ENCODE measurements around the gene SEC14L1.
A peak's percentile ranks its signal among the peaks of the same experiment; 100 is the strongest.

The SEC14L1 gene

DNA sequence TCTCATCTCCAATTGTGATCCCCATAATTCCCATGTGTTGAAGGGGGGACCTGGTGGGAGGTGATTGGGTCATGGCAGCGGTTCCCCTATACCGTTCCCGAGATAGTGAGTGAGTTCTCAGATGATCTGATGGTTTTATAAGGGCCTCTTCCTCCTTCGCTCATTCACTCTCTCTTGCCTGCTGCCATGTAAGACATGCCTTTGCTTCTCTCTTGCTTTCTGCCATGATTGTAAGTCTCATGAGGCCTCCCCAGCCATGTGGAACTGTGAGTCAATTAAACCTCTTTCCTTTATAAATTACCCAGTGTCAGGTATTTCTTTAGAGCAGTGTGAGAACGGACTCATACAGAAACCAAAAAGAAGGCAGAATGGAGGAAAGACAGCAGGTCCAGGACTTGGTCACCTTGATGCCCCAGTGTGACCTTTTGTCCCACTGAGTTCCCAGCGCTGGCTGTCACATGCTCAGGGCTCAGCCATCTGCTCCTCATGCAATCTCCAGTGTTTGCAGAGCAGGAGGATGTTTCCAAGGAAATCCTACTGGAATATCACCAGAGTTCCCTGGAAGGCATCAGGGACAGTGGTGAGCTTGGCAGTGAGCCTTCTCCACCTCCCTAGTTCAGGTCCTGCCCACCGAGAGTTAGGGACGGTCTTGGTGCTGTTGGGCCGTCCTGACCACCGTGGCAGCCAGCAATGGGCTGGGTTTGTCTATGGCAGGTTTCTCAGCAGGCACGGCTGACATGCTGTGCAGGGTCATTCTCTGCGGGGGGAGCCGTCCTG, 96.7 kb downstream of the SEC14L1 start:
- ChIA-PET POLR2A (no interaction called here), CTCF (interaction anchor here (1.0 to 2.6 kb wide), 4 partner anchors 10 to 181 kb away, joined by 3 to 10 read pairs (median 6); no protein-coding TSS in a partner anchor)
- TF ChIP-seq, protein P1, sequence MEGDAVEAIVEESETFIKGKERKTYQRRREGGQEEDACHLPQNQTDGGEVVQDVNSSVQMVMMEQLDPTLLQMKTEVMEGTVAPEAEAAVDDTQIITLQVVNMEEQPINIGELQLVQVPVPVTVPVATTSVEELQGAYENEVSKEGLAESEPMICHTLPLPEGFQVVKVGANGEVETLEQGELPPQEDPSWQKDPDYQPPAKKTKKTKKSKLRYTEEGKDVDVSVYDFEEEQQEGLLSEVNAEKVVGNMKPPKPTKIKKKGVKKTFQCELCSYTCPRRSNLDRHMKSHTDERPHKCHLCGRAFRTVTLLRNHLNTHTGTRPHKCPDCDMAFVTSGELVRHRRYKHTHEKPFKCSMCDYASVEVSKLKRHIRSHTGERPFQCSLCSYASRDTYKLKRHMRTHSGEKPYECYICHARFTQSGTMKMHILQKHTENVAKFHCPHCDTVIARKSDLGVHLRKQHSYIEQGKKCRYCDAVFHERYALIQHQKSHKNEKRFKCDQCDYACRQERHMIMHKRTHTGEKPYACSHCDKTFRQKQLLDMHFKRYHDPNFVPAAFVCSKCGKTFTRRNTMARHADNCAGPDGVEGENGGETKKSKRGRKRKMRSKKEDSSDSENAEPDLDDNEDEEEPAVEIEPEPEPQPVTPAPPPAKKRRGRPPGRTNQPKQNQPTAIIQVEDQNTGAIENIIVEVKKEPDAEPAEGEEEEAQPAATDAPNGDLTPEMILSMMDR (IDR thresholded peaks at IDR 0.05; ENCODE audit: control extremely low read depth, extremely low read depth, low read depth, missing control alignments), result no peak
- DNase-seq (ENCODE audit: extremely low spot score), result no peak

DNA sequence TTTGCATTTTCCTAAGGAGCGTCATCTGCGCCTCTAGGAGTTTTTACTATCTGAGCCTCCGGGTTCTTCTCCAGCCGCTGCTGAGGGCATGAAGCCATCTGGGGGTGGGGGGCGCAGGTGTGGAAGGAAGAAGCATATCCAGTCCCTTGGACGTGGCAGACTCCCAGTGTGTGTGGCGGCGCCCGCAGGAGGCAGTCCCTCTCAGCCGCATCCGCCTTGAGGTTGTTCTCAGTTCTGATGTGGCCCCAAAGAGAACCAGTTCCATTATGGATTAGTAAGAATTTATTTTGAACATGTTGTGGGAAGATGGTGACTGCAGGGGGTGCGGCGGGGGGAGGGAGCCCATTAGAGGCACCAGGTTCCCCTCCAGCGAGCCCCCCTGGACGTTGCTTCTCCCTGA, 100.2 kb downstream of the SEC14L1 start:
- ChIA-PET CTCF (no interaction called here), POLR2A (no interaction called here)
- TF ChIP-seq, protein P1 (IDR thresholded peaks at IDR 0.05; ENCODE audit: control extremely low read depth, extremely low read depth, low read depth, missing control alignments), result no peak
- no peak for DNase-seq (ENCODE audit: extremely low spot score)

DNA sequence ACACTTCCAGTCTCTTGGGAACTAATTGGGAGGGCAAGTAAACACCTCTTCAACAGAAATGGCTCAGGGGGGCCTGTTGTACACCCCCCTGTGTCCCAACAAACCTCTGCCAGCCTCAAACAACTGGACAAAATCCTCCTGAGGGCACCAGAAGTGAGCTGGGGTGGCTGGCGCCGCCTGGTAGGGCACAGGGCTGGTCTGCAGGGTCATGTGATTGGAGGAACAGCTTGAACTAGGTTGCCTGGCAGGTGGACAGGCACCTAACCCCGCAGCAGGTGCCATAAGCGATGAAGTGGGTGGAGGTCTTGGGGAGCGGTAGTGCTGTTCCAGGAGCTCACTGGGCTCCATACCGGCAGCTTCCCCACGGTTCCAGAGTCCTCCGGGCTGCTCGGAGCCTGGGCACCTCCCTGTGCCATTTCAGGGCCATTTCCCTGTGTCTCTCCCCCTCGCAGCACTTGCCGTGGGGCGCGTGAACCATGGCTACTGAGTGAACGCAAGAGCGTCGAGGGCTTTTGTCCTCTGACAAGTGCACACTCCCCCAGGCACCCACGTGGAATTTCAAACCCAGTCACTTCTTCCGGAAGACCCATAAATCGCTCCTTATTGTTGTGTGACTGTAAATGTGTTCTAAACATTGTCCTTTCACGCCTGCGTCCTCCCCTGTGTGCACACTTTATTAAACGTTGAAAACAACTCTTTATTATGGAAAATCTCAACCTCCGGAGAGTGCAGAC, 101.5 kb downstream of the SEC14L1 start:
- DNase-seq (ENCODE audit: extremely low spot score), result no peak
- POLR2A ChIA-PET, result no interaction called here
- CTCF ChIA-PET, result interaction anchor here (2.3 kb wide), 1 partner anchor 154 kb away, joined by 9 read pairs; no protein-coding TSS in a partner anchor

DNA sequence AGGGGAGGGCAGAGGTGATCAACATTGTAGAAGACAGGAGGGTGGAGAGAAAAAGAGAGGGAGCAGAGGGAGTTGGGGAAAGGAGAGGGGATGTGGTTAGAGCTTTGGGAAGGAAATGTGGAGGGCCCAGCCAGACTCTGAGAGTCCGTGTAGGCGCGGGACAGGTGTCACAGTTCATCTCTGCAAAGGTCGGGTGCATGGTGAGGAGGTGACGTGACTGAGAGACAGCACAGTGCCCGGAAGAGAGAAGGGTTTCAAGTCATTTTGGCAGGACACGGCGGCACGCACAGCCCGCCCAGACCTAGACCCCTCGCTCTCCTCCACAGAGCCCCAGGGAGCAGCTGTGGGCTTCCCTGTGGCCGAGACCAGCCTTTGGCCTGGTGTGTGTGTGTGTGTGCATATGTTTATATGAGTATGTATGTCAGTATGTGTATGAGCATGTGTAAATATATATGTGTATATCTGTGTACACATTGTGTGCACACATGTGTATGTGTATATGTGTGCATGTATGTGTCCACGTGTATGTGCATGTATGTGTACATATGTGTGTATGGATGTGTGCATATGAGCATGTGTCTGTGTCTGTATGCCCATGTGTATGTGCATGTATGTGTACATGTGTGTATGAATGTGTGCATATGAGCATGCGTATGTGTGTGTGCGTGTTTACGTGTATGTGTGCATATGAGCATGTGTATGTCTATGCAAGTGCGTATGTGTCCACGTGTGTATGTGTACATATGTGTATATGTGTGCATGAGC, 104.6 kb downstream of the SEC14L1 start:
- CTCF ChIA-PET, result no interaction called here
- TF ChIP-seq, protein P1 (IDR thresholded peaks at IDR 0.05; ENCODE audit: control extremely low read depth, extremely low read depth, low read depth, missing control alignments), result no peak
- POLR2A ChIA-PET, result no interaction called here
- DNase-seq (ENCODE audit: extremely low spot score), result peak; percentile 79

More for the DNA sequence above, 101.5 kb downstream of the SEC14L1 start:
- TF ChIP-seq, protein P1 (IDR thresholded peaks at IDR 0.05; ENCODE audit: control extremely low read depth, extremely low read depth, low read depth, missing control alignments), result no peak

DNA sequence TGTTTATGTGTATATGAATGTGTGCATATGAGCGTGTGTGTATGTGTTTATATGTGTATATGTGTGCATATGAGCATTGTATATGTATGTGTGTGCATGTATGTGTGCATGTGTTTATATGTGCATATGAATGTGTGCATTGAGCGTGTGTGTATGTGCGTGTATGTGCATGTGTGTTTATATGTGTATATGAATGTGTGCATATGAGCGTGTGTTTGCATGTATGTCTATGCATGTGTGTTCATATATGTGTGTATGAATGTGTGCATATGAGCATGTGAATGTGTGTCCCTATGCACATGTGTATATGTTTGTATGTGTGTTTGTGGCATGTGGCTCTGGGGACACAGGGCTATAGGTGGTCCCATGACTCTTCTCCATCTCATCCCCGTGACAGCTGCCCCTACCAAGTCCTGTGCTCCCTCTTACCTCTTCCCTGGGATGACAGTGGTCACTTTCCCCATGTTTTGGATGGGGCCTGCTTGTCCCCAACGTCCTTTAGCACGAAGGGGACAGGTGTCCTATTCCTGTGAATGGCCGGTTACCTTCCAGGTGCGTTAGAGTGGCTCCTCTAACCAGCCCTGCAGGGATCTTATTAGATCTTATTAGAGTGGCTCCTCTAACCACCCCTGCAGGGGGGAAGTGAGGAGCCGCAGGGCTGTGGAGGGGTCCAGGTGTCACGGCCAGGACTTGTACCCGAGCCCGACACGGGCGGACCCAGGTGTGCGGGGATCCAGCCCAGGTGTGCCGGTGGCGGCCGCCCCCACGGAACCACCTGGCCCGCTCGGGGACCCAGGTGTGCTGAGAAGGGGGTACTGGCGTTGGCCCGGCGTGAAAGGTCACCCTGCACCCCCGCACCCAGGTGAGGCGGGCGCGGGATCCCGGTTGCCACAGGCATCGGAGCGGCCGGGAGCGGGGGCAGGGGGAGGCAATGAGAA, 105.6 kb downstream of the SEC14L1 start:
- TF ChIP-seq, protein P1 (IDR thresholded peaks at IDR 0.05; ENCODE audit: control extremely low read depth, extremely low read depth, low read depth, missing control alignments), result no peak
- ChIA-PET POLR2A (no interaction called here), CTCF (no interaction called here)
- DNase-seq (ENCODE audit: extremely low spot score), result no peak
